Lung (tissue), 12 donors: ENCODE results near the gene LITAF. TPM values are rescaled to one million over a fixed set of nuclear protein-coding genes. Genes with fewer than 3 reads are reported as not detected.

Source experiments
- ATAC-seq: fragments of 200-7000 bp; cut with Tn5 transposase; one replicate; pipeline ENCODE4 v1.9.1; 2020; ENCODE audit warnings: moderate number of reproducible peaks; ENCODE audit not compliant: insufficient read depth, low FRiP score
- DNase-seq, 3 donors: peaks; one replicate each; pipeline ENCODE4 v3.0.0-alpha.2; 2013 to 2017
- H3K27ac ChIP-seq, 2 donors: one replicate each; pipeline ENCODE4 v1.5.1; 2013; ENCODE audit warnings: mild to moderate bottlenecking in 2 of 2, moderate library complexity in 2 of 2, control low read depth in 1 of 2, inconsistent platforms in 1 of 2, low read depth in 1 of 2, low read length in 1 of 2
- H3K27me3 ChIP-seq, 3 donors: one replicate each; pipeline ENCODE4 v1.5.1; 2013; ENCODE audit warnings: low read length in 2 of 3; ENCODE audit not compliant: control insufficient read depth in 3 of 3, insufficient read depth in 3 of 3
- H3K36me3 ChIP-seq, 4 donors: one replicate each; pipeline ENCODE4 v1.5.1; 2013; ENCODE audit warnings: low read length in 4 of 4, mild to moderate bottlenecking in 1 of 4, moderate library complexity in 1 of 4; ENCODE audit not compliant: control insufficient read depth in 4 of 4, insufficient read depth in 4 of 4
- H3K4me1 ChIP-seq, 5 donors: one replicate each; pipeline ENCODE4 v1.5.1; 2013; ENCODE audit warnings: low read length in 5 of 5, mild to moderate bottlenecking in 2 of 5, moderate library complexity in 1 of 5; ENCODE audit not compliant: control insufficient read depth in 5 of 5, insufficient read depth in 5 of 5
- H3K4me3 ChIP-seq: one replicate; pipeline ENCODE4 v1.5.1; 2013; ENCODE audit warnings: mild to moderate bottlenecking, control low read depth, moderate library complexity
- H3K9ac ChIP-seq, 2 donors: one replicate each; pipeline ENCODE4 v1.5.1; 2013; ENCODE audit warnings: low read length in 2 of 2, control low read depth in 1 of 2; ENCODE audit not compliant: insufficient read depth in 1 of 2
- H3K9me3 ChIP-seq, 4 donors: one replicate each; pipeline ENCODE4 v1.5.1; 2013; ENCODE audit warnings: low read length in 3 of 4, mild to moderate bottlenecking in 1 of 4, moderate library complexity in 1 of 4; ENCODE audit not compliant: control insufficient read depth in 4 of 4, insufficient read depth in 3 of 4
- CTCF ChIP-seq: IDR thresholded peaks from 2 replicates; pipeline ENCODE4 v1.5.1; 2012; ENCODE audit warnings: mild to moderate bottlenecking; ENCODE audit errors: control extremely low read depth, extremely low read depth
- WGBS, 2 donors: extraction: QIAGEN DNeasy Blood & Tissue Kit; methylation state at CpG; one replicate each; pipeline ENCODE4 v1.1.7; 2013; 5-methylcytosine and 5-hydroxymethylcytosine counted together
- polyA plus RNA-seq, 2 donors: library from polyadenylated mRNA; stranded (reverse); fragments of 200-250 nt; gene quantifications; one replicate each; pipeline ENCODE4 v1.2.1, GENCODE V29; 2013
- total RNA-seq, 2 donors: library from RNA; depleted of rRNA in 1 of 2; stranded (reverse); fragments of >200 nt in 1 of 2; gene quantifications; one replicate each; pipeline ENCODE4 v1.2.1, GENCODE V29; 2014 to 2021
- donor health status: control.
- donor health status: control.
- donor health status: Bipolar disorder and iron deficiency.
- donor health status: healthy.
- donor health status: DM: yes; HTN: yes; CAD: no.

LITAF gene
- total and polyA plus RNA-seq, 4 donors: 66.4 to 406 (median 146) TPM

- Histone ChIP-seq H3K4me3 (no peak overlapping the region), H3K9ac (no peak overlapping the region), H3K27me3 (no peaks in the 10 kb centered on the region), H3K9me3 (peaks cover 0 to 6% (median 5%) of the 10 kb centered on the region in 4 donors), H3K36me3 (peaks cover 8 to 46% (median 32%) of the 10 kb centered on the region in 4 donors), H3K4me1 (peaks cover 0 to 15% (median 3%) of the 10 kb centered on the region in 5 donors), H3K27ac (no peak overlapping the region)
- WGBS, 2 donors: 97 to 98% methylated on average over 13 of the region's 13 CpGs
- DNase-seq (no peak), ATAC-seq (no peak)
- no peak for TF ChIP-seq CTCF
Observed at GRCh38 chr16:11556214-11556819, 30.4 kb downstream of the LITAF start.

GRCh38 chr16:11554053-11554452 lies 32.7 kb downstream of the LITAF start:
- H3K27me3 ChIP-seq: no peaks in the 10 kb centered on the region
- ATAC-seq (no peak), DNase-seq (no peak)
- H3K4me3 ChIP-seq: no peak overlapping the region
- no peak overlapping the region for H3K27ac ChIP-seq
- peaks cover 0 to 11% (median 5%) of the 10 kb centered on the region in 4 donors for H3K9me3 ChIP-seq
- H3K9ac ChIP-seq: no peak overlapping the region
- H3K4me1 ChIP-seq: peaks cover 0 to 7% (median 2%) of the 10 kb centered on the region in 5 donors
- peaks cover 8 to 58% (median 44%) of the 10 kb centered on the region in 4 donors for H3K36me3 ChIP-seq
- WGBS, 2 donors: 92% methylated on average over 6 of the region's 6 CpGs
- TF ChIP-seq CTCF: no peak

- ATAC-seq: no peak
- no peak for TF ChIP-seq CTCF
- Histone ChIP-seq H3K27ac (no peak overlapping the region), H3K4me3 (no peak overlapping the region), H3K9ac (no peak overlapping the region), H3K36me3 (peaks cover 8 to 64% (median 46%) of the 10 kb centered on the region in 4 donors), H3K9me3 (peaks cover 0 to 11% (median 5%) of the 10 kb centered on the region in 4 donors), H3K4me1 (peaks cover 0 to 7% (median 2%) of the 10 kb centered on the region in 5 donors), H3K27me3 (no peaks in the 10 kb centered on the region)
- WGBS, 2 donors: 91 to 92% methylated on average over 11 of the region's 11 CpGs
- no peak for DNase-seq
Observed at GRCh38 chr16:11553371-11553770, 33.3 kb downstream of the LITAF start.
